BE2C (cell line): ENCODE measurements around the gene DOCK9.

Experiments used
- DNase-seq: peaks from one replicate; pipeline ENCODE4 v3.0.0-alpha.2; 2020
- H3K27me3 ChIP-seq: fragments of 250-450 bp; sonication (Bioruptor Pico); 2 replicates; pipeline ENCODE4 v1.5.1; 2020; ENCODE audit warnings: mild to moderate bottlenecking
- H3K36me3 ChIP-seq: fragments of 250-450 bp; sonication (Bioruptor Pico); 2 replicates; pipeline ENCODE4 v1.5.1; 2020; ENCODE audit warnings: mild to moderate bottlenecking
- H3K4me1 ChIP-seq: fragments of 250-450 bp; sonication (Bioruptor Pico); 2 replicates; pipeline ENCODE4 v1.5.1; 2020
- H3K4me3 ChIP-seq: 2 replicates; pipeline ENCODE4 v1.5.1; 2011; ENCODE audit warnings: low read depth, low read length
- H3K9me3 ChIP-seq: fragments of 250-450 bp; sonication (Bioruptor Pico); 2 replicates; pipeline ENCODE4 v1.5.1; 2020
- CTCF ChIP-seq: IDR thresholded peaks from 2 replicates; pipeline ENCODE4 v1.5.1; 2012; ENCODE audit warnings: mild to moderate bottlenecking, low read depth, low read length

DOCK9 gene

GRCh38 chr13:99005609-99006008, 27.7 kb upstream of the DOCK9 start:
- no peak for TF ChIP-seq CTCF
- H3K36me3 ChIP-seq, result no peaks in the 10 kb centered on the region
- DNase-seq, result no peak
- peaks cover 6% of the 10 kb centered on the region for H3K27me3 ChIP-seq
- H3K4me3 ChIP-seq, result no peak overlapping the region
- no peaks in the 10 kb centered on the region for H3K9me3 ChIP-seq
- H3K4me1 ChIP-seq, result no peaks in the 10 kb centered on the region

GRCh38 chr13:99004978-99005377, 27.1 kb upstream of the DOCK9 start:
- TF ChIP-seq CTCF, result no peak
- no peak overlapping the region for H3K4me3 ChIP-seq

GRCh38 chr13:99003851-99004471, 26.1 kb upstream of the DOCK9 start:
- H3K27me3 ChIP-seq, result peaks cover 10% of the 10 kb centered on the region
- H3K9me3 ChIP-seq, result no peaks in the 10 kb centered on the region
- H3K4me1 ChIP-seq, result no peaks in the 10 kb centered on the region
- no peak overlapping the region for H3K4me3 ChIP-seq
- no peaks in the 10 kb centered on the region for H3K36me3 ChIP-seq
- no peak for TF ChIP-seq CTCF
- no peak for DNase-seq

More at GRCh38 chr13:99004978-99005377, 27.1 kb upstream of the DOCK9 start:
- Histone ChIP-seq H3K36me3 (no peaks in the 10 kb centered on the region), H3K9me3 (no peaks in the 10 kb centered on the region), H3K4me1 (no peaks in the 10 kb centered on the region), H3K27me3 (peaks cover 10% of the 10 kb centered on the region)
- DNase-seq, result no peak

- H3K9me3 ChIP-seq, result no peaks in the 10 kb centered on the region
- H3K4me1 ChIP-seq, result no peaks in the 10 kb centered on the region
- no peak for DNase-seq
- H3K36me3 ChIP-seq, result no peaks in the 10 kb centered on the region
- peaks cover 10% of the 10 kb centered on the region for H3K27me3 ChIP-seq
- H3K4me3 ChIP-seq, result no peak overlapping the region
- no peak for TF ChIP-seq CTCF
Observed at GRCh38 chr13:99003186-99003585, 25.3 kb upstream of the DOCK9 start.

GRCh38 chr13:99002172-99002710, 24.4 kb upstream of the DOCK9 start:
- Histone ChIP-seq H3K4me1 (no peaks in the 10 kb centered on the region), H3K27me3 (peaks cover 10% of the 10 kb centered on the region), H3K9me3 (no peaks in the 10 kb centered on the region), H3K36me3 (no peaks in the 10 kb centered on the region), H3K4me3 (no peak overlapping the region)
- TF ChIP-seq CTCF, result no peak
- no peak for DNase-seq

GRCh38 chr13:99000137-99000536, 22.3 kb upstream of the DOCK9 start:
- TF ChIP-seq CTCF, result no peak
- no peak overlapping the region for H3K4me3 ChIP-seq
- H3K36me3 ChIP-seq, result no peaks in the 10 kb centered on the region
- H3K4me1 ChIP-seq, result no peaks in the 10 kb centered on the region
- no peaks in the 10 kb centered on the region for H3K9me3 ChIP-seq
- peaks cover 7% of the 10 kb centered on the region for H3K27me3 ChIP-seq
- DNase-seq, result no peak
